ENCODE measurements around the gene SLC52A1. TPM values are rescaled to one million over a fixed set of nuclear protein-coding genes. Genes with fewer than 3 reads are reported as not detected.

SLC52A1 gene
- total RNA-seq, 1 experiment from 2014 or later = 1.1 TPM

DNA sequence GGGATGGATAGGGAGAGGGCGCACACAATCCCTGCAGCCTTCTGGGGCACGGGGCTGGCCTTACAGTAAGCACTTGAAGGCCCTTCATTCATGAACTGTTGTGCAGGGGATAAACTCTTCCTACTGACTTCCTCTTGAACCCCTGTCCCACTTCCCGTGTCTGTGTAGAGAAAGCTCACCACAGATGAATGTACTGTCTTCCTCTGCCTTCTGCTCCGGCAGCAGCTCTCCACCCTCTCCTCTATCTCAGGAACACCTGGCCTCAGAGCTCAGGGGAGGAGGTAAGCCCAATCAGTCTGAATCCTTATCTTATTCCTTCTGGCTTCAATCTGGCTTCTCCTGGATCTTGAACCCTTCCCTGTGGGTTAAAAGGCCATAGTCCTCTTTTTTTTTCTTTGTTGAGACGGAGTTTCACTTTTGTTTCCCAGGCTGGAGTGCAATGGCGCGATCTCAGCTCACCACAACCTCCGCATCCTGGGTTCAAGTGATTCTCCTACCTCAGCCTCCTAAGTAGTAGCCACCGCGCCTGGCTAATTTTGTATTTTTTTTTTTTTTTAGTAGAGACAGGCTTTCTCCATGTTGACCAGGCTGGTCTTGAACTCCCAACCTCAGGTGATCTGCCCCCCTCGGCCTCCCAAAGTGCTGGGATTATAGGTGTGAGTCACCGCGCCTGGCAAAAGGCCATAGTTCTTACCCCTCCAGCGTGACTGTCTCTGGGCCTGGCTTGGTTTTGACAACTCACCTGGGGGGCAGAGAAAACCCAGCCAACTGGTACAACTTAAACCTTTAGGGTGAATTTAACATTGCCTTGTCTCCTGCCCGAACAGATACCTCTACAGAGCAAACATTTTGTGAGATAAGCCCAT, 7.2 kb upstream of the SLC52A1 start:
- no peak overlapping the region for H3K4me3 Mint-ChIP-seq
- ChIA-PET CTCF (no interaction called here), POLR2A (no interaction called here)
- H3K4me1 Mint-ChIP-seq = no peaks in the 10 kb centered on the region
- DNase-seq (ENCODE audit: low spot score) (no peak), ATAC-seq (no peak)
- TF ChIP-seq ZNF317 (CRISPR knock-in tag; IDR thresholded peaks at IDR 0.05; ENCODE audit: borderline replicate concordance, low read depth) (no peak), FOXP4 (CRISPR knock-in tag; IDR thresholded peaks at IDR 0.05) (no peak), AFF4 (CRISPR knock-in tag; IDR thresholded peaks at IDR 0.05; ENCODE audit: borderline replicate concordance) (no peak), ZNF425 (CRISPR knock-in tag; conservative IDR thresholded peaks at IDR 0.05) (no peak), JUN (CRISPR knock-in tag; IDR thresholded peaks at IDR 0.05) (no peak), MLX (CRISPR knock-in tag; IDR thresholded peaks at IDR 0.05) (no peak), OVOL2 (CRISPR knock-in tag; IDR thresholded peaks at IDR 0.05; ENCODE audit: borderline replicate concordance) (no peak), ETV6 (CRISPR knock-in tag; IDR thresholded peaks at IDR 0.05) (no peak), TEAD1 (CRISPR knock-in tag; IDR thresholded peaks at IDR 0.05) (no peak), FOXJ3 (CRISPR knock-in tag; IDR thresholded peaks at IDR 0.05; ENCODE audit: borderline replicate concordance) (no peak), NFYB (CRISPR knock-in tag; conservative IDR thresholded peaks at IDR 0.05; ENCODE audit: low read depth) (no peak), KAT7 (CRISPR knock-in tag; IDR thresholded peaks at IDR 0.05; ENCODE audit: borderline replicate concordance) (no peak)
- TF ChIP-seq, protein P1, sequence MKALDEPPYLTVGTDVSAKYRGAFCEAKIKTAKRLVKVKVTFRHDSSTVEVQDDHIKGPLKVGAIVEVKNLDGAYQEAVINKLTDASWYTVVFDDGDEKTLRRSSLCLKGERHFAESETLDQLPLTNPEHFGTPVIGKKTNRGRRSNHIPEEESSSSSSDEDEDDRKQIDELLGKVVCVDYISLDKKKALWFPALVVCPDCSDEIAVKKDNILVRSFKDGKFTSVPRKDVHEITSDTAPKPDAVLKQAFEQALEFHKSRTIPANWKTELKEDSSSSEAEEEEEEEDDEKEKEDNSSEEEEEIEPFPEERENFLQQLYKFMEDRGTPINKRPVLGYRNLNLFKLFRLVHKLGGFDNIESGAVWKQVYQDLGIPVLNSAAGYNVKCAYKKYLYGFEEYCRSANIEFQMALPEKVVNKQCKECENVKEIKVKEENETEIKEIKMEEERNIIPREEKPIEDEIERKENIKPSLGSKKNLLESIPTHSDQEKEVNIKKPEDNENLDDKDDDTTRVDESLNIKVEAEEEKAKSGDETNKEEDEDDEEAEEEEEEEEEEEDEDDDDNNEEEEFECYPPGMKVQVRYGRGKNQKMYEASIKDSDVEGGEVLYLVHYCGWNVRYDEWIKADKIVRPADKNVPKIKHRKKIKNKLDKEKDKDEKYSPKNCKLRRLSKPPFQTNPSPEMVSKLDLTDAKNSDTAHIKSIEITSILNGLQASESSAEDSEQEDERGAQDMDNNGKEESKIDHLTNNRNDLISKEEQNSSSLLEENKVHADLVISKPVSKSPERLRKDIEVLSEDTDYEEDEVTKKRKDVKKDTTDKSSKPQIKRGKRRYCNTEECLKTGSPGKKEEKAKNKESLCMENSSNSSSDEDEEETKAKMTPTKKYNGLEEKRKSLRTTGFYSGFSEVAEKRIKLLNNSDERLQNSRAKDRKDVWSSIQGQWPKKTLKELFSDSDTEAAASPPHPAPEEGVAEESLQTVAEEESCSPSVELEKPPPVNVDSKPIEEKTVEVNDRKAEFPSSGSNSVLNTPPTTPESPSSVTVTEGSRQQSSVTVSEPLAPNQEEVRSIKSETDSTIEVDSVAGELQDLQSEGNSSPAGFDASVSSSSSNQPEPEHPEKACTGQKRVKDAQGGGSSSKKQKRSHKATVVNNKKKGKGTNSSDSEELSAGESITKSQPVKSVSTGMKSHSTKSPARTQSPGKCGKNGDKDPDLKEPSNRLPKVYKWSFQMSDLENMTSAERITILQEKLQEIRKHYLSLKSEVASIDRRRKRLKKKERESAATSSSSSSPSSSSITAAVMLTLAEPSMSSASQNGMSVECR (CRISPR knock-in tag; IDR thresholded peaks at IDR 0.05; ENCODE audit: borderline replicate concordance) = no peak
- no peaks in the 10 kb centered on the region for H3K27me3 Mint-ChIP-seq (ENCODE audit: low read depth)
- no peaks in the 10 kb centered on the region for H3K9me3 Mint-ChIP-seq
- no peaks in the 10 kb centered on the region for H3K36me3 Mint-ChIP-seq
- no peak overlapping the region for H3K27ac Mint-ChIP-seq

Data from WTC11 (cell line).